HG02571 (cell line): ENCODE measurements around the gene C12orf50.
A peak's percentile ranks its signal among the peaks of the same experiment; 100 is the strongest.
"Not testable (repeated sequence)": the region's sequence is repeated elsewhere in the genome, so short reads cannot be mapped to it uniquely, and the experiment has no call there.

Experiments used
- ATAC-seq: cut with Tn5 transposase; IDR thresholded peaks from one replicate; pipeline ENCODE4 v1.9.1; 2021; ENCODE audit warnings: mild to moderate bottlenecking, moderate library complexity; ENCODE audit not compliant: unreplicated experiment

C12orf50 gene

GRCh38 chr12:88029093-88029665 lies at the start of gene C12orf50:
C12orf50 (minus strand) TSS chr12:88029401; CDS start chr12:88026962, 2,439 bp downstream.
- ATAC-seq = no peak

- no peak for ATAC-seq
Observed at GRCh38 chr12:88067301-88067700, 38.1 kb upstream of the C12orf50 start.

GRCh38 chr12:88063375-88063774 lies 34.2 kb upstream of the C12orf50 start:
- ATAC-seq = peak; percentile 77

GRCh38 chr12:88062474-88062873 lies 33.3 kb upstream of the C12orf50 start:
- no peak for ATAC-seq

- no peak for ATAC-seq
Observed at GRCh38 chr12:88058719-88059077, 29.5 kb upstream of the C12orf50 start.

GRCh38 chr12:88057994-88058718 lies 29.0 kb upstream of the C12orf50 start:
- ATAC-seq = no peak

GRCh38 chr12:88056571-88056970 lies 27.4 kb upstream of the C12orf50 start:
- ATAC-seq = no peak

GRCh38 chr12:88052686-88053085 lies 23.5 kb upstream of the C12orf50 start:
- no peak for ATAC-seq

GRCh38 chr12:88044035-88044434 lies 14.8 kb upstream of the C12orf50 start:
- no peak for ATAC-seq

- ATAC-seq = no peak
Observed at GRCh38 chr12:88037770-88038169, 8.6 kb upstream of the C12orf50 start.

GRCh38 chr12:88036353-88036965 lies 7.3 kb upstream of the C12orf50 start:
- no peak for ATAC-seq

GRCh38 chr12:88035907-88036289 lies 6.7 kb upstream of the C12orf50 start:
- ATAC-seq = peak; percentile 19

GRCh38 chr12:88035271-88035906 lies 6.2 kb upstream of the C12orf50 start:
- peak; percentile 100 for ATAC-seq

GRCh38 chr12:88031161-88031560 lies 2.0 kb upstream of the C12orf50 start:
- ATAC-seq = not testable (repeated sequence)

- ATAC-seq = no peak
Observed at GRCh38 chr12:88026196-88026595, 3.0 kb downstream of the C12orf50 start.

- ATAC-seq = no peak
Observed at GRCh38 chr12:88017964-88018363, 11.2 kb downstream of the C12orf50 start.

GRCh38 chr12:88015825-88016224 lies 13.4 kb downstream of the C12orf50 start:
- no peak for ATAC-seq

GRCh38 chr12:88011755-88012154 lies 17.4 kb downstream of the C12orf50 start:
- ATAC-seq = no peak

- ATAC-seq = no peak
Observed at GRCh38 chr12:88006351-88006750, 22.9 kb downstream of the C12orf50 start.

GRCh38 chr12:88001327-88001726 lies 27.9 kb downstream of the C12orf50 start:
- ATAC-seq = no peak

GRCh38 chr12:87995581-87996178 lies 33.5 kb downstream of the C12orf50 start:
- peak; percentile 89 for ATAC-seq
